ENCODE data around the gene ADAMTS6.

GRCh38 chr5:65279603-65280002 lies 202.1 kb downstream of the ADAMTS6 start:
- TF ChIP-seq NFRKB (IDR thresholded peaks at IDR 0.05): no peak
- TF ChIP-seq ZNF384 (IDR thresholded peaks at IDR 0.05): no peak
- TF ChIP-seq PKNOX1 (IDR thresholded peaks at IDR 0.05): no peak
- TF ChIP-seq HDGF (IDR thresholded peaks at IDR 0.05; ENCODE audit: borderline replicate concordance): no peak
- TF ChIP-seq SUZ12 (IDR thresholded peaks at IDR 0.05): no peak
- TF ChIP-seq FOXA1 (IDR thresholded peaks at IDR 0.05): no peak
- no peak for TF ChIP-seq FOXK2 (IDR thresholded peaks at IDR 0.05)
- no peak for TF ChIP-seq FOXM1 (IDR thresholded peaks at IDR 0.05; ENCODE audit: borderline replicate concordance)
- no peak for TF ChIP-seq L3MBTL2 (conservative IDR thresholded peaks at IDR 0.05)
